Immature natural killer cell (primary cell): ENCODE data around the gene ECSCR. TPM values are rescaled to one million over a fixed set of nuclear protein-coding genes. Genes with fewer than 3 reads are reported as not detected.
"Not testable (repeated sequence)": the region's sequence is repeated elsewhere in the genome, so short reads cannot be mapped to it uniquely, and the experiment has no call there.

Experiments
- DNase-seq, 3 donors: peaks; one replicate each; pipeline ENCODE4 v3.0.0; 2022; ENCODE audit warnings: mixed read lengths in 1 of 3
- H3K27ac Mint-ChIP-seq, 6 donors: one replicate each; pipeline ENCODE4 v1.8.0; 2020; ENCODE audit warnings: mixed read lengths in 6 of 6, mild to moderate bottlenecking in 5 of 6, inconsistent platforms in 4 of 6, moderate library complexity in 3 of 6
- H3K27me3 Mint-ChIP-seq, 3 donors: one replicate each; pipeline ENCODE4 v1.8.0; 2020 to 2021; ENCODE audit warnings: low read depth in 3 of 3, mild to moderate bottlenecking in 3 of 3, mixed read lengths in 3 of 3, moderate library complexity in 3 of 3, inconsistent platforms in 1 of 3
- H3K36me3 Mint-ChIP-seq, 3 donors: one replicate each; pipeline ENCODE4 v1.8.0; 2020; ENCODE audit warnings: mixed read lengths in 3 of 3, inconsistent platforms in 2 of 3, mild to moderate bottlenecking in 2 of 3
- H3K4me1 Mint-ChIP-seq, 2 donors: one replicate each; pipeline ENCODE4 v1.8.0; 2020; ENCODE audit warnings: inconsistent platforms in 2 of 2, mild to moderate bottlenecking in 2 of 2, mixed read lengths in 2 of 2, moderate library complexity in 1 of 2
- H3K4me3 Mint-ChIP-seq, 5 donors: one replicate each; pipeline ENCODE4 v1.8.0; 2020; ENCODE audit warnings: mild to moderate bottlenecking in 5 of 5, mixed read lengths in 5 of 5, inconsistent platforms in 3 of 5, moderate library complexity in 3 of 5
- H3K9me3 Mint-ChIP-seq, 6 donors: one replicate each; pipeline ENCODE4 v1.8.0; 2020; ENCODE audit warnings: mild to moderate bottlenecking in 6 of 6, mixed read lengths in 6 of 6, inconsistent platforms in 4 of 6, moderate library complexity in 3 of 6
- polyA plus RNA-seq, 3 donors: library from polyadenylated mRNA; unstranded; fragments of 300-500 nt; fragmentation: Illumina TruSeq; gene quantifications; one replicate each; pipeline ENCODE4 v1.2.3, GENCODE V29; 2021

ECSCR gene
- polyA plus RNA-seq, 3 donors from 2014 or later, result 0.73 TPM; not detected in 2

DNA sequence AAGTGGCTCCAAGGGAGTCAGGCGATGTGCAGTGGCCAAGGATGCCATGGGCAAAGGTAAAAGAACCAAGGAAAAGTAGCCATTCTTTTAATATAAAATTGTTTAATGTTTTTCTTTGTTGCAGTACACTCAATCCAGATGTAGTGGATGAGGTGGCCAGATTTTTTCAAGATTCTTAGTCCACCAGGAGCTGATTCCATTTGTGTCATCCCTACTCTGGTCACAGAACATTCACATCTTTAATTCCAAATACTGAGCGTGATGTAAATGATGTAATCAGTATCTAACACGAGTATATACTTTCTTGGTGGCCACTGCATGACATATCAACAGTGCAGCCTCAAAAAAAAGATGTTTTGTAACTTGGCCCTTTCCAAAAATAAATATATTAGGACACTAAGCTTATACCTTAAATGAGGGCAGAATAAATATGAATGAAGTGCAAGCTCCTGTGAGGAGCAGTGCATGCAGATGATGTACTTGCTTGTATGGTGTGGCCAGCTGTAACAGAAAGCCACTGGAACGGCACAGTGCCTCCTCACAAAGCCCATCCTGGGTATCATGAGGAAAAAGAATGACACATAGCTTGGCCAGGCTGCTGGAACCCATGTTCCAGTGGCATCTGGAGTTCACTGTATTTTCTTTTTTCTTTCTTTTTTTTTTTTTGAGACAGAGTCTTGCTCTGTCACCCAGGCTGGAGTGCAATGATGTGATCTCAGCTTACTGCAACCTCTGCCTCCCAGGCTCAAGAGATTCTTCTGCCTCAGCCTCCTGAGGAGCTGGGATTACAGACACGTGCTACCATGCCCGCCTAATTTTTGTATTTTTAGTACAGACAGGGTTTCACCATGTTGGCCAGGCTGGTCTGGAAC, 52.2 kb downstream of the ECSCR start:
- no peaks in the 10 kb centered on the region for H3K9me3 Mint-ChIP-seq
- no peak overlapping the region for H3K27ac Mint-ChIP-seq
- no peaks in the 10 kb centered on the region for H3K4me1 Mint-ChIP-seq
- H3K36me3 Mint-ChIP-seq, result peaks cover 0 to 14% (median 9%) of the 10 kb centered on the region in 3 donors
- no peak overlapping the region for H3K4me3 Mint-ChIP-seq
- no peak for DNase-seq
- peaks cover 0 to 1% (median 0%) of the 10 kb centered on the region in 3 donors for H3K27me3 Mint-ChIP-seq

GRCh38 chr5:139409116-139409515, 53.4 kb downstream of the ECSCR start:
- H3K27ac Mint-ChIP-seq, H3K27me3 Mint-ChIP-seq, H3K9me3 Mint-ChIP-seq, H3K4me1 Mint-ChIP-seq, DNase-seq, H3K4me3 Mint-ChIP-seq: not testable (repeated sequence)
- H3K36me3 Mint-ChIP-seq, result peaks cover 0 to 14% (median 8%) of the 10 kb centered on the region in 3 donors

GRCh38 chr5:139408191-139408590, 54.4 kb downstream of the ECSCR start:
- Mint-ChIP-seq H3K36me3 (peaks cover 0 to 10% (median 0%) of the 10 kb centered on the region in 3 donors), H3K27ac (peak overlapping the region in 2 of 6 donors; percentile 14 to 38), H3K4me1 (peaks cover 15 to 16% of the 10 kb centered on the region in 2 donors), H3K4me3 (no peak overlapping the region), H3K9me3 (no peaks in the 10 kb centered on the region), H3K27me3 (peaks cover 4 to 8% (median 6%) of the 10 kb centered on the region in 3 donors)
- no peak for DNase-seq

DNA sequence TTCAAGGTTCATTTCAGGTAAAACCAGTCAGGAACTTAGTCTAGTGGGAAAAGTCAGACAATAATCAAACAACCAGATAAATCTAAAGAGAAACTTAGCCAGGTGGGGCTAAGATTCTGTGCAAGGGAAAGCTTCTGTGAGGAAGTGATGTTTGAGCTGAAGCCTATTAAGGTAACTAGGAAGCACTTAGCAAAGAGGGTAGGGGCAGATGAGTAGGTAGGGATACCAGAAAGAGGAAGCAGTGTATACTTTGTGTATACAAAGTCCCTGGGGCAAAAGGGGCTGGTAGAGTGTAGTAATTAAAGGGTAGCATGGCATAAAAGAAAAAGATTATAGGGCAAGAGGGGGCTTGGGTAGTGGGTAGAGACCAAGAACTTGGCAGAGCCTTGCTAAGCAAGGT, 55.0 kb downstream of the ECSCR start:
- Mint-ChIP-seq H3K27me3 (peaks cover 4 to 8% (median 6%) of the 10 kb centered on the region in 3 donors), H3K27ac (peak overlapping the region in 1 of 6 donors; percentile 14), H3K36me3 (peaks cover 0 to 10% (median 0%) of the 10 kb centered on the region in 3 donors), H3K4me3 (no peak overlapping the region), H3K4me1 (peaks cover 21 to 23% of the 10 kb centered on the region in 2 donors), H3K9me3 (no peaks in the 10 kb centered on the region)
- no peak for DNase-seq

GRCh38 chr5:139406963-139407362, 55.6 kb downstream of the ECSCR start:
- Mint-ChIP-seq H3K4me3 (no peak overlapping the region), H3K9me3 (no peaks in the 10 kb centered on the region), H3K27me3 (peaks cover 4 to 9% (median 8%) of the 10 kb centered on the region in 3 donors), H3K4me1 (peaks cover 22 to 25% of the 10 kb centered on the region in 2 donors), H3K36me3 (peaks cover 0 to 10% (median 0%) of the 10 kb centered on the region in 3 donors), H3K27ac (no peak overlapping the region)
- no peak for DNase-seq

- peaks cover 23 to 29% of the 10 kb centered on the region in 2 donors for H3K4me1 Mint-ChIP-seq
- peaks cover 0 to 6% (median 0%) of the 10 kb centered on the region in 3 donors for H3K36me3 Mint-ChIP-seq
- no peaks in the 10 kb centered on the region for H3K9me3 Mint-ChIP-seq
- peaks cover 4 to 9% (median 8%) of the 10 kb centered on the region in 3 donors for H3K27me3 Mint-ChIP-seq
- peak overlapping the region; percentile 92 to 97 (median 96) for H3K4me3 Mint-ChIP-seq
- H3K27ac Mint-ChIP-seq, result peak overlapping the region; percentile 97 to 99 (median 98)
- no peak for DNase-seq
These were observed 58.1 kb downstream of the ECSCR start for GRCh38 chr5:139404484-139404840.

- peak within 1 kb of the TSS; percentile 92 to 97 (median 96) for H3K4me3 Mint-ChIP-seq
- DNase-seq, result peak; percentile 95 to 96 (median 96)
- H3K27ac Mint-ChIP-seq, result peak within 1 kb of the TSS; percentile 97 to 99 (median 98)
- H3K4me1 Mint-ChIP-seq, result peaks cover 27 to 33% of the 10 kb centered on the region in 2 donors
- peaks cover 0 to 10% (median 0%) of the 10 kb centered on the region in 3 donors for H3K36me3 Mint-ChIP-seq
- H3K9me3 Mint-ChIP-seq, result no peaks in the 10 kb centered on the region
- H3K27me3 Mint-ChIP-seq, result peaks cover 4 to 9% (median 8%) of the 10 kb centered on the region in 3 donors
These were observed 58.6 kb downstream of the ECSCR start, which contains the start of gene SPATA24 for GRCh38 chr5:139403787-139404483. Gene SPATA24, minus strand, starts transcription at chr5:139404089. Its CDS starts 29 bp downstream, at chr5:139404060.

GRCh38 chr5:139403418-139403786, 59.1 kb downstream of the ECSCR start:
- Mint-ChIP-seq H3K36me3 (peaks cover 0 to 10% (median 0%) of the 10 kb centered on the region in 3 donors), H3K9me3 (no peaks in the 10 kb centered on the region), H3K27ac (peak overlapping the region; percentile 97 to 99 (median 98)), H3K27me3 (peaks cover 4 to 9% (median 8%) of the 10 kb centered on the region in 3 donors), H3K4me3 (peak overlapping the region; percentile 92 to 97 (median 96)), H3K4me1 (peaks cover 27 to 33% of the 10 kb centered on the region in 2 donors)
- DNase-seq, result no peak

GRCh38 chr5:139402561-139403158, 59.9 kb downstream of the ECSCR start:
- Mint-ChIP-seq H3K27me3 (peaks cover 4 to 9% (median 6%) of the 10 kb centered on the region in 3 donors), H3K9me3 (no peaks in the 10 kb centered on the region), H3K27ac (peak overlapping the region; percentile 97 to 99 (median 98)), H3K36me3 (peaks cover 0 to 6% (median 0%) of the 10 kb centered on the region in 3 donors), H3K4me1 (peaks cover 27 to 33% of the 10 kb centered on the region in 2 donors), H3K4me3 (peak overlapping the region; percentile 92 to 97 (median 96))
- DNase-seq, result no peak

- H3K27me3 Mint-ChIP-seq, result peaks cover 4 to 9% (median 8%) of the 10 kb centered on the region in 3 donors
- H3K36me3 Mint-ChIP-seq, result peaks cover 0 to 5% (median 0%) of the 10 kb centered on the region in 3 donors
- no peak overlapping the region for H3K27ac Mint-ChIP-seq
- no peak overlapping the region for H3K4me3 Mint-ChIP-seq
- peaks cover 27 to 33% of the 10 kb centered on the region in 2 donors for H3K4me1 Mint-ChIP-seq
- no peaks in the 10 kb centered on the region for H3K9me3 Mint-ChIP-seq
- no peak for DNase-seq
These were observed 61.0 kb downstream of the ECSCR start for GRCh38 chr5:139401546-139401945.

GRCh38 chr5:139399501-139400121, 62.9 kb downstream of the ECSCR start:
- Mint-ChIP-seq H3K4me1 (peaks cover 26 to 32% of the 10 kb centered on the region in 2 donors), H3K9me3 (no peaks in the 10 kb centered on the region), H3K4me3 (peak overlapping the region in 2 of 5 donors; percentile 5 to 7), H3K27ac (peak overlapping the region in 2 of 6 donors; percentile 8 to 12), H3K36me3 (peaks cover 0 to 5% (median 0%) of the 10 kb centered on the region in 3 donors), H3K27me3 (peaks cover 4 to 11% (median 8%) of the 10 kb centered on the region in 3 donors)
- DNase-seq, result no peak
